Caco-2 (cell line): ENCODE results near the gene NBL1. TPM values are rescaled to one million over a fixed set of nuclear protein-coding genes. Genes with fewer than 3 reads are reported as not detected.

Experiments
- BruUV-seq: library from RNA; stranded (reverse); fragments of 400-500 nt; replicated peaks from 2 replicates; lab custom pipeline; 2021; lab: Mats Ljungman, UMichigan
- CTCF ChIA-PET: fragments of 300-600 bp; sonication (Branson Sonifier 250); formaldehyde crosslinking; loops from one replicate; lab custom pipeline; 2022; ENCODE audit warnings: antibody characterized with exemption; lab: Charles Lee
- POLR2A ChIA-PET: fragments of 300-600 bp; sonication (Branson Sonifier 250); formaldehyde crosslinking; loops from one replicate; lab custom pipeline; 2022; ENCODE audit warnings: antibody characterized with exemption; lab: Charles Lee
- DNase-seq, 2 experiments: peaks; one replicate each; pipeline versions ENCODE4 v3.0.0 to v3.0.0-alpha.2; 2020 to 2022
- H3K27me3 ChIP-seq: replicated peaks from 2 replicates; pipeline ENCODE4 v1.6.0; 2011; ENCODE audit warnings: low read length; ENCODE audit not compliant: control insufficient read depth, insufficient read depth
- H3K36me3 ChIP-seq: 2 replicates; pipeline ENCODE4 v1.5.1; 2011; ENCODE audit warnings: low read length; ENCODE audit not compliant: control insufficient read depth, insufficient read depth
- H3K4me1 ChIP-seq: fragments of 250-450 bp; sonication (Bioruptor Pico); 2 replicates; pipeline ENCODE4 v1.5.1; 2020; ENCODE audit warnings: mild to moderate bottlenecking
- H3K4me3 ChIP-seq: 2 replicates; pipeline ENCODE4 v1.5.1; 2011; ENCODE audit warnings: low read depth, mild to moderate bottlenecking, control low read depth, low read length
- H3K9me3 ChIP-seq: fragments of 250-450 bp; sonication (Bioruptor Pico); 2 replicates; pipeline ENCODE4 v1.5.1; 2020; ENCODE audit warnings: mild to moderate bottlenecking, moderate library complexity
- H3K27ac Mint-ChIP-seq: one replicate; pipeline ENCODE4 v1.8.0; 2022; ENCODE audit warnings: mixed read lengths; ENCODE audit not compliant: unreplicated experiment
- H3K27me3 Mint-ChIP-seq: one replicate; pipeline ENCODE4 v1.8.0; 2022; ENCODE audit warnings: mixed read lengths; ENCODE audit not compliant: insufficient read depth, unreplicated experiment
- H3K36me3 Mint-ChIP-seq: one replicate; pipeline ENCODE4 v1.8.0; 2022; ENCODE audit warnings: mild to moderate bottlenecking, mixed read lengths; ENCODE audit not compliant: insufficient read depth, unreplicated experiment
- H3K4me1 Mint-ChIP-seq: one replicate; pipeline ENCODE4 v1.8.0; 2022; ENCODE audit warnings: low read depth, mixed read lengths; ENCODE audit not compliant: unreplicated experiment
- H3K4me3 Mint-ChIP-seq: one replicate; pipeline ENCODE4 v1.8.0; 2022; ENCODE audit warnings: mild to moderate bottlenecking, moderate library complexity, mixed read lengths; ENCODE audit not compliant: unreplicated experiment
- H3K9me3 Mint-ChIP-seq: one replicate; pipeline ENCODE4 v1.8.0; 2022; ENCODE audit warnings: mixed read lengths; ENCODE audit not compliant: unreplicated experiment
- CTCF ChIP-seq, 2 experiments: fragments of 200-600 bp in 1 of 2; IDR thresholded peaks; 1 replicate in 1 of 2; 2 replicates in 1 of 2; pipeline versions ENCODE4 v1.5.1 to v1.8.0; 2011 to 2022; ENCODE audit warnings: antibody characterized with exemption in 1 of 2, control low read depth in 1 of 2, inconsistent platforms in 1 of 2, low read depth in 1 of 2, low read length in 1 of 2, mild to moderate bottlenecking in 1 of 2, moderate library complexity in 1 of 2; ENCODE audit not compliant: insufficient read depth in 1 of 2, severe bottlenecking in 1 of 2, unreplicated experiment in 1 of 2
- intact Hi-C: fragments of 100-400 bp; cut with micrococcal nuclease; formaldehyde crosslinking; loops from one replicate; pipeline ENCODE4 v1.10.0; 2022; ENCODE audit not compliant: unreplicated experiment
- total RNA-seq: library from RNA; stranded (reverse); gene quantifications from 2 replicates; pipeline ENCODE4 v1.2.3, GENCODE V29; 2022

Gene NBL1
- total RNA-seq, 1 experiment from 2014 or later = 24.0 TPM

- no peak overlapping the region for H3K4me3 Mint-ChIP-seq
- H3K9me3 Mint-ChIP-seq = no peaks in the 10 kb centered on the region
- H3K27ac Mint-ChIP-seq = no peak overlapping the region
- ChIA-PET CTCF (no interaction called here), POLR2A (no interaction called here)
- no peaks in the 10 kb centered on the region for H3K27me3 ChIP-seq
- no peaks in the 10 kb centered on the region for H3K4me1 Mint-ChIP-seq
- no TSS peak for BruUV-seq
- no peak overlapping the region for H3K4me3 ChIP-seq
- TF ChIP-seq CTCF (IDR thresholded peaks at IDR 0.05; ENCODE audit: insufficient read depth in 1 of 2, low read depth in 1 of 2, low read length in 1 of 2, severe bottlenecking in 1 of 2, unreplicated experiment in 1 of 2) = no peak
- H3K36me3 ChIP-seq = peaks cover 3% of the 10 kb centered on the region; the same call in 1 of the 2 replicates
- H3K9me3 ChIP-seq = no peaks in the 10 kb centered on the region
- H3K27me3 Mint-ChIP-seq = no peaks in the 10 kb centered on the region
- peaks cover 30% of the 10 kb centered on the region for H3K4me1 ChIP-seq
- intact Hi-C loops = no loop called here
- H3K36me3 Mint-ChIP-seq = peaks cover 32% of the 10 kb centered on the region
- DNase-seq = no peak
Observed at GRCh38 chr1:19623523-19623922, 20.6 kb upstream of the NBL1 start.

GRCh38 chr1:19625291-19625937, 18.7 kb upstream of the NBL1 start:
- H3K4me1 ChIP-seq = peaks cover 17% of the 10 kb centered on the region; the same call in 1 of the 2 replicates
- Mint-ChIP-seq H3K9me3 (no peaks in the 10 kb centered on the region), H3K36me3 (peaks cover 36% of the 10 kb centered on the region), H3K27ac (no peak overlapping the region), H3K27me3 (no peaks in the 10 kb centered on the region), H3K4me1 (no peaks in the 10 kb centered on the region), H3K4me3 (no peak overlapping the region)
- intact Hi-C loops = no loop called here
- no peaks in the 10 kb centered on the region for H3K9me3 ChIP-seq
- DNase-seq = no peak
- H3K27me3 ChIP-seq = no peaks in the 10 kb centered on the region
- TF ChIP-seq CTCF (IDR thresholded peaks at IDR 0.05; ENCODE audit: insufficient read depth in 1 of 2, low read depth in 1 of 2, low read length in 1 of 2, severe bottlenecking in 1 of 2, unreplicated experiment in 1 of 2) = no peak
- H3K36me3 ChIP-seq = peaks cover 3% of the 10 kb centered on the region; the same call in 1 of the 2 replicates
- H3K4me3 ChIP-seq = no peak overlapping the region
- no TSS peak for BruUV-seq
- CTCF ChIA-PET = no interaction called here
- POLR2A ChIA-PET = no interaction called here

DNA sequence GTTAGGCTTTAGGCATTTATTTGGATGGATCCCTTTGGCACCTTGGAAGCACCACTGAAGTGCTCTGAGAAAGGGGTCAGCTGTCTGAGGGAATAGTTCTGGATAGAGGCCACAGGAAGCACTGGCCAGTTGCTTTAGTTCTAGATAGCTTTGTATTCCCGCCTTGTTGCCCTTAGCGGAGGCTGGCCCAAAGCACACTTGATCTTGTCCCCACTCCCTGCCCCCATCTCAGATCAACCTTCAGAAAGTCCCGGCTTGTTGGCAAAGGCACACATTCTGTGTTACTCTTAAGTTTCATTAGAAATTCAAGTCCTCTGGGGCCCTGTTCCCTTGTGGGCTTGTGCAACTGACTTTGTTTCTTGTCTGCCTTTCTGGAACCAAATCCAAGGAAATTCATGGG, 15.2 kb upstream of the NBL1 start:
- no peak for DNase-seq
- H3K36me3 ChIP-seq = peaks cover 1% of the 10 kb centered on the region; the same call in 1 of the 2 replicates
- TF ChIP-seq CTCF (IDR thresholded peaks at IDR 0.05; ENCODE audit: insufficient read depth in 1 of 2, low read depth in 1 of 2, low read length in 1 of 2, severe bottlenecking in 1 of 2, unreplicated experiment in 1 of 2) = no peak
- Mint-ChIP-seq H3K27me3 (no peaks in the 10 kb centered on the region), H3K36me3 (peaks cover 31% of the 10 kb centered on the region), H3K4me1 (no peaks in the 10 kb centered on the region), H3K27ac (no peak overlapping the region), H3K4me3 (no peak overlapping the region), H3K9me3 (no peaks in the 10 kb centered on the region)
- no TSS peak for BruUV-seq
- POLR2A ChIA-PET = no interaction called here
- 0 out of 2 replicates have a peak, but pooled peaks cover under 1% of the 10 kb centered on the region for H3K4me1 ChIP-seq
- intact Hi-C loops = no loop called here
- H3K9me3 ChIP-seq = no peaks in the 10 kb centered on the region
- CTCF ChIA-PET = no interaction called here
- H3K4me3 ChIP-seq = no peak overlapping the region
- H3K27me3 ChIP-seq = no peaks in the 10 kb centered on the region
